GM18951 (cell line): Measurements from ENCODE around the gene PAM16.

ENCODE experiments used
- POLR2A ChIP-seq: IDR thresholded peaks from 4 replicates; pipeline ENCODE4 v1.6.1; 2011; ENCODE audit warnings: mild to moderate bottlenecking; ENCODE audit not compliant: insufficient read length, insufficient read depth; ENCODE audit errors: extremely low read depth
- in situ Hi-C: fragments of 300-500 bp; cut with MboI; formaldehyde crosslinking; loops from one replicate; pipeline ENCODE4 v1.12.0; 2022; ENCODE audit warnings: low sequenced_read_pairs, mixed read lengths, inconsistent platforms; ENCODE audit not compliant: unreplicated experiment

PAM16 gene

DNA sequence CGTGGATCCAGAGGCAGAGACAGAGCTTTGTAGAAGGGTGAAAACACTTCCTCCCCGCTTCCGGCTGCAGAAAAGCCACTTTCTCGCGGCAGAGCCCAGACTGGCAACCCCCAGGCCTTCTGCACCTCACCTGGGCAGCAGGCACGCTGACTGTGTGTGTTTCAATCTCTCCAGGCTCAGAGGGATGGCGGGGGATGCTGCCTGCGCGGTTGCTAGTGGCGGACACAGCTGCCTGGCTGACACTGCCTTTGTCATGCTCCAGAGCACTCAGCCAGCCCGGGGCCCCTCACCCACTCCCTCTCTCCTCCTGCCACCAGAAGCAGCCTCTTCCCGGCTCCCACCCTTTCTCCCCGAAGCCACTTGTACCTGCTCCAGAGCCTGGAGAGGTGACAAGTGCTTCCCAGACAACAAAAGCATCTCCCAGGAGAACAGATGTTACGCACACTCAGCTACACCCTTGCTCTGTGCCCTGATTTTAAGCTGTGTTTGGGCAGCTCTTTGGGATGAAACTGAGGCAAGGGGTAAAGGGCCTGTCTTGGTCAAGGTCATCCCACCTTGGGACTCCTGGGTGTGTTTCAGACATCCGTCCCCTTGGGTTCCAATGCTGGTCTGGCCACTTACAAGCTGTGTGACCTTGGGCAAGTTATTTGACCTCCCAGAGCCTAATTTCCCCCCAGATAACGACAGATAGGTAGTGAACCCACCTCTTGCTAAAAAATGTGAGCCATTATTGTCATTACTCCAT lies 44.5 kb downstream of the PAM16 start:
- TF ChIP-seq POLR2A: peak; percentile 41
- in situ Hi-C loops: no loop called here

DNA sequence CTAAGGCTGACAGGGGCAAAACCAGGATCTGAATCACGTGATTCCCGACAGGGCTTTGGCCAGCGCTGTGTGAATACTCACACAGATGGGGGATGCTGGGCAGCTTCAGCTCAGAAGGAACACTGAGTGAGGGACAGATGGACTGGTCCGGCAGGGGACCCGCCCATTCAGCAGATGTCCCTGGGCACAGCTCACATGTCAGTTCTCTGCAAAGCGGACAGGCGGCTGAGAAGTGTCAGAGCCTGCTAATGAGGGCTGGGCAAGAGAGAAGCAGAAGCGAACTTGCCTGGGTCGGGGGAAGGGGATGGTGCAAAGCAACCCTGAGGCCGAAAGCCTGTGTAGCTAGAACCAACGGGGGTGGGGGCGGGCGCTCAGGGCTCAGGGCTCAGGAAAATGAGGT lies 47.1 kb downstream of the PAM16 start:
- in situ Hi-C loops: no loop called here
- TF ChIP-seq POLR2A: no peak

DNA sequence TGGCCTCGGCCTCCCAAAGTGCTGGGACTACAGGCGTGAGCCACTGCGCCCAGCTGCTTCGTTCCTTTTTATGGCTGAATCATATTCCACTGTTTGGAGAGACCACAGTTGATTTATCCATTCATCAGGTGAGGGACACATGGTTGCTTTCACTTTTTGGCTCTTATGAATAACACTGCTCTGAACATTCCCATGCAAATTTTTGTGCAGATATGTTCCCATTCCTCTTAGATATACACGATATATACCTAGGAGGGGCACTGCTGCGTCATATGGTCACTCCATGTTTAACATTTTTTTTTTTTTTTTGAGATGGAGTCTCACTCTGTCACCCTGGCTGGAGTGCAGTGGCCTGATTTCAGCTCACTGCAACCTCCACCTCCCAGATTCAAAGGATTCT lies 49.2 kb downstream of the PAM16 start:
- no peak for TF ChIP-seq POLR2A
- in situ Hi-C loops: no loop called here

DNA sequence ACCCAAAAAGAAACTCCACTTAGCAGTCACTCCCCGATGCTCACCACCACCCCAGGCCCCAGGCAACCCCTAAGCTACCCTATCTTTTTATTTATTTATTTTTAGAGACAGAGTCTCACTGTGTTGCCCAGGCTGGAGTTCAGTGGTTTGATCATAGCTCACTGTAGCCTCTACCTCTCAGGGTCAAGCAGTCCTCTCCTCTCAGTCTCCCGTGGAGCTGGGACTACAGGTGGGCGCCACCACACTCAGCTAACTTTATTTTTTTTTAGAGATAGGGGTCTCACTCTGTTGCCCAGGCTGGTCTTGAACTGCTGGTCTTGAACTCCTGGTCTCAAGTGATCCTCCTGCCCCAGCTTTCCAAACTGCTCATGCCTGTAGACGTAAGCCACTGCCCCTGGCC lies 49.9 kb downstream of the PAM16 start:
- in situ Hi-C loops: no loop called here
- TF ChIP-seq POLR2A: no peak

DNA sequence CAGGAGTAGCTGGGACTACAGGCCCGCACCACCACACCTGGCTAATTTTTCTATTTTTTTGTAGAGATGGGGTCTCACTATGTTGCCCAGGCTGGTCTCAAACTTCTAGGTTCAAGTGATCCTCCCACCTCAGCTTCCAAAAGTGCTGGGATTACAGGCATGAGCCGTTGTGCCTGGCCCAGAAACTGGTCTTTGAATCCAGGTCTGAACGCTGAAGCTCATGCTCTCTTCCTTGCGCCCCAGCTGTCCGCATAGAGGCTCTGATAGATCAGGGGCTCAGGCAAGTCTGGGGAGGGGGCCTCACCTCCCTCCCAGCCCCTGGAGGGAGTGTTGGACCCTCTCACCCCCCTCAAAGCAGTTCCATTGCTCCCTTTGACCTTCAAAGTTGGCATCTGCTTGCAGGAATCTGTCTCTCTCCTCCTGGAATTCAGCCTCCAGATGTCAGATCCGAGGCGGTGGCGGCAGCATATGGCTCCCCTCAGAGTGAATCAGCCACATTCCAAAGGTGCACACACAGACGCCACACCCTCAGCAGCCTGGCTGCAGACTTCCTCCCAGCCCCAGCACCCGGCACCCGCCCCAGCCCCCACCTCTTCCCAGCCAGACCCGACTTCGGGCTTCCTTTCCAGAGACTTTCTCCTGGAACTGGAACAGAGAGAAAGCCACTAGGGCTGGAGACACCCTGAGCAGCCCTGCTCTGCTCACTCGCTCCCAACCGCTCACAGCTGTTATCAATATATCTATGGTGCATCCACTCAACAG lies 52.2 kb downstream of the PAM16 start:
- in situ Hi-C loops: no loop called here
- TF ChIP-seq POLR2A: no peak

DNA sequence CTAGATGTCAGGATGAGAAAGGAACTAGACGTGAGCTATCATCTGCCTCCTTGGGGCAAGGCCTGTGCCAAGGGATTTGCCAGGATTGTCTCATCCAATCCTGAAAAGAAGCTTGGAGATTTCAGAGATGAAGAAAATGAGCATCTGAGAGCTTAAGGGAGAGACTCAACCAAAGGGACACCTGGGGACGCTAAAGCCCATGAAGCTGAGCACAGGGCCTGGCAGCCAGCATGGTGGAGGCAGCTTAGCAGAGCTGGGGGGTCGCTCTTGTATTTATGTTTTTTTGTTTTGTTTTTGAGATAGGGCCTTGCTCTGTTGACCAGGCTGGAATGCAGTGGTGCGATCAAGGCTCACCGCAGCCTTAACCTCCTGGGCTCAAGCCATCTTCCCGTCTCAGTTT lies 53.6 kb downstream of the PAM16 start:
- TF ChIP-seq POLR2A: no peak
- in situ Hi-C loops: no loop called here

DNA sequence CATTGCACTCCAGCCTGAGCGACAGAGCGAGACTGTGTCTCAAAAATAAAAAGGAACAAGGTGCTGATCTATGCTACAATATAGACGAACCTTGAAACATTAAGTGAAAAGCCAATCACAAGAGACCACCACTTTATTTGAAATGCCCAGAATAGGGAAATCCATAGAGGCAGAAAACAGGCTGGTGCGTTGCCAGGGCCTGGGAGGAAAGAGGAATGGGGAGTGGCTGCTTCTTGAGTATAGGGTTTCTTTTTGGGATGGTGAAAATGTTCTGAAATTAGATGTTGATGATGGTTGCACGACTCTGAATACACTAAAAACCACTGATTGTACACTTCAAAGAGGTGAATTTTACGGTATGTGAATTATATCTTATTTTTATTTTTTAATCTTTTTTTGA lies 55.5 kb downstream of the PAM16 start:
- in situ Hi-C loops: no loop called here

DNA sequence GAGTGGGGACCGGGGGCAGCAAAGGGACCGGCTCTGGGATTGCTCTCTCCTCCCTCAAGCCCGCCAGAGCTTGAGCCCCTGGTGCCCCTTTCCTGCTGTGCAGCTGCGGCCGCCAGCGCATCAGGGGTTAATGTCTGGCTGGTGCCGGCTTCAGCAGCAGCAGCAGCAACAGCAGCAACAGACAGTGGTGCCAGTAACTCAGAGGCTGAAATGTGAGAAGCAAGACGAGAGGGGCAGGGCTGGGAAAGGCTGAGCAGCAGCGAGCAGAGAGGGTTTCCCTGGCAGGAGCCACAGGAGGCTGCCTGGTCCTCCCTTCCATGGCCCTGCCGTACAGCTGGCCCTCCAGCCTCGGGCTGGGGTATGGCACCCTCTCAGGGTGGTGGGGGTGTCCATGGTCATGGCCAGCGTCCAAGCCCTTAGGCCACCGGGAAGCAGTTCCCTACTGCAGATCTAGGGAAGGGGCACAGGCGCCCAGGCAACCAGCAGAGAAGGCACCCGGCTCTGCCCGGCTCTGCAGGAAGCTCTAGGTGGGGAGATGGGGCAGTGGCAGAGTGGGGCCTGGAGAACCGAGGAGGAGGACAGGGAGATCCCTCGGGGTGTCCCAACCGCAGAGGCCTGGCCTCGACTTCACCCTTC lies 57.2 kb downstream of the PAM16 start:
- TF ChIP-seq POLR2A: no peak
- in situ Hi-C loops: no loop called here

More for the DNA sequence above, 55.5 kb downstream of the PAM16 start:
- no peak for TF ChIP-seq POLR2A

DNA sequence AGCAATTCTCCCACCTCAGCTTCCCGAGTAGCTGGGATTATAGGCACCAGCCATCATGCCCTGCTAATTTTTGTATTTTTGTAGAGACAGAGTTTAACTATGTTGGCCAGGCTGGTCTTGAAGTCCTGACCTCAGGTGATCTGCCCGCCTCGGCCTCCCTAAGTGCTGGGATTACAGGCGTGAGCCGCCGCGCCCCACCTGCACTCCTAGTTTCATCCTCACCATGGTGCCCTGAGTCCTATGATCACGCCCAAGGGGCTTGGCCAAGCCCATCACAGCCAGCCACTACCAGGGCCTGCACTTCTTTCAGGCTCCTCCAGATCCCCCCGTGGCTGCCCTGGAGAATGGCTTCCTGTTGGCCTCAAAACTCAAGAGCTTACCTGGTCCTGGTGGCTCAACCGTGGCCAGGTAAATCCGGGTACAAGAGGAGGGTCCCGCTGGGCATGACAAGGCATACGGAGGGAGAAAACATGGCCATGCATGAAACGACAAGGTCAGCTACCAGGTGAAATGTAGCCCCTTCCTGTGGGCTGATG lies 57.9 kb downstream of the PAM16 start:
- no peak for TF ChIP-seq POLR2A
- in situ Hi-C loops: no loop called here

DNA sequence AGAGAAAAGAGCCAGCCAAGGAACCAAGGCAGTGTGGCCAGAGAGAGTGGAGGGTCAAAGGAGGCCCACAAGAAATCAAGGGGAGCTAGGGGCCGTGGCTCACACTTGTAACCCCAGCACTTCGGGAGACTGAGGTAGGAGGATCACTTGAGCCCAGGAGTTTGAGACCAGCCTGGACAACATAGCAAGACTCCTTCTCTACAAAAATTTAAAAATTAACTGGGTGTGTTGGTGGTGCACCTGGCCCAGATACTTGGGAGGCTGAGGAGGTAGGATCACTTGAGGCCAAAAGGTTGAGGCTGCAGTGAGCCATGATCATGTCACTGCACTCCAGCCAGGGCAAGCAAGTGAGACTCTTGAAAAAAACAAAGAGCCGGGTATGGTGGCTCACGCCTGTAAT lies 59.4 kb downstream of the PAM16 start:
- TF ChIP-seq POLR2A: no peak
- in situ Hi-C loops: no loop called here
